Bone marrow (tissue), 2 donors: ENCODE measurements around the gene NALF2.

Source experiments
- DNase-seq, 2 donors: peaks; one replicate each; lab custom pipeline; 2025; lab: John Stamatoyannopoulos, UW

Gene NALF2

GRCh38 chrX:69530306-69530705, 26.2 kb downstream of the NALF2 start:
- DNase-seq, result no peak

- DNase-seq, result no peak
These were observed 27.1 kb downstream of the NALF2 start for GRCh38 chrX:69531031-69531755.

GRCh38 chrX:69535661-69536060, 31.5 kb downstream of the NALF2 start:
- no peak for DNase-seq

GRCh38 chrX:69538321-69538876, 34.3 kb downstream of the NALF2 start:
- no peak for DNase-seq

- no peak for DNase-seq
These were observed 35.3 kb downstream of the NALF2 start for GRCh38 chrX:69539437-69539836.

GRCh38 chrX:69541956-69542355, 37.8 kb downstream of the NALF2 start:
- DNase-seq, result no peak

- DNase-seq, result no peak
These were observed 39.4 kb downstream of the NALF2 start for GRCh38 chrX:69543572-69543971.

GRCh38 chrX:69546417-69546816, 42.3 kb downstream of the NALF2 start:
- DNase-seq, result no peak

GRCh38 chrX:69546978-69547377, 42.9 kb downstream of the NALF2 start:
- no peak for DNase-seq

GRCh38 chrX:69551421-69552009, 47.4 kb downstream of the NALF2 start:
- no peak for DNase-seq

GRCh38 chrX:69552512-69552911, 48.4 kb downstream of the NALF2 start:
- no peak for DNase-seq
